Endothelial cell of umbilical vein (primary cell): ENCODE results near the gene MRPL34. TPM values are rescaled to one million over a fixed set of nuclear protein-coding genes. Genes with fewer than 3 reads are reported as not detected.
A peak's percentile ranks its signal among the peaks of the same experiment; 100 is the strongest.

ENCODE experiments used
- BruUV-seq: library from RNA; stranded (reverse); fragments of 400-500 nt; replicated peaks from 2 replicates; lab custom pipeline; 2021; lab: Mats Ljungman, UMichigan
- CTCF ChIA-PET: fragments of 300-600, 350-600 bp; sonication (Branson Sonifier 250); formaldehyde crosslinking; loops from one replicate; lab custom pipeline; 2021; ENCODE audit warnings: antibody characterized with exemption, inconsistent platforms; lab: Charles Lee
- POLR2A ChIA-PET: fragments of 300-600, 350-600 bp; sonication (Branson Sonifier 250); formaldehyde crosslinking; loops from one replicate; lab custom pipeline; 2021; ENCODE audit warnings: antibody characterized with exemption, inconsistent platforms; lab: Charles Lee
- DNase-seq: peaks from one replicate; pipeline ENCODE4 v3.0.0-alpha.2; 2011; ENCODE audit warnings: low read depth, low spot score
- FAIRE-seq: peaks from 2 replicates; lab custom pipeline; 2011; peaks lifted over from hg19 to GRCh38; lab: Jason Lieb, UNC
- H2AFZ ChIP-seq: 2 replicates; pipeline ENCODE4 v1.6.0; 2012; ENCODE audit warnings: low read depth, low read length, control low read depth, inconsistent platforms
- H3K27ac ChIP-seq: 2 replicates; pipeline ENCODE4 v1.5.1; 2011; ENCODE audit warnings: low read depth, mild to moderate bottlenecking, control low read depth, low read length, moderate library complexity; ENCODE audit not compliant: insufficient read depth
- H3K27me3 ChIP-seq, 2 experiments: 2 replicates each; pipeline versions ENCODE4 v1.6.0 to v1.6.1; 2011; ENCODE audit warnings: low read length in 2 of 2, mixed read lengths in 1 of 2; ENCODE audit not compliant: control insufficient read depth in 2 of 2, insufficient read depth in 2 of 2
- H3K36me3 ChIP-seq, 2 experiments: 2 replicates in 1 of 2; 3 replicates in 1 of 2; pipeline ENCODE4 v1.5.1; 2011; ENCODE audit warnings: low read length in 2 of 2, mild to moderate bottlenecking in 1 of 2, moderate library complexity in 1 of 2; ENCODE audit not compliant: control insufficient read depth in 2 of 2, insufficient read depth in 2 of 2; ENCODE audit errors: extremely low read depth in 1 of 2
- H3K4me1 ChIP-seq: 3 replicates; pipeline ENCODE4 v1.5.1; 2011; ENCODE audit warnings: mild to moderate bottlenecking, low read length; ENCODE audit not compliant: control insufficient read depth, insufficient read depth; ENCODE audit errors: extremely low read depth
- H3K4me2 ChIP-seq: 2 replicates; pipeline ENCODE4 v1.6.1; 2011; ENCODE audit warnings: low read length, control low read depth, mixed read lengths; ENCODE audit not compliant: insufficient read depth
- H3K4me3 ChIP-seq, 3 experiments: fragments of 200-600 bp in 1 of 3; sonication (generic), shearing (Covaris generic) in 1 of 3; replicated peaks in 1 of 3; 2 replicates each; pipeline ENCODE4 v1.5.1; 2011 to 2016; ENCODE audit warnings: control low read depth in 3 of 3, low read length in 3 of 3, mild to moderate bottlenecking in 2 of 3, inconsistent platforms in 1 of 3, low read depth in 1 of 3, moderate library complexity in 1 of 3; ENCODE audit not compliant: insufficient read depth in 1 of 3
- H3K79me2 ChIP-seq: 2 replicates; pipeline ENCODE4 v1.6.0; 2012; ENCODE audit warnings: low read length, inconsistent platforms; ENCODE audit not compliant: control insufficient read depth, insufficient read depth
- H3K9ac ChIP-seq: replicated peaks from 2 replicates; pipeline ENCODE3; 2011; ENCODE audit warnings: low read length, control low read depth; ENCODE audit not compliant: insufficient read depth; ENCODE audit errors: extremely low read depth
- H3K9me1 ChIP-seq: replicated peaks from 3 replicates; pipeline ENCODE4 v1.6.0; 2011; ENCODE audit warnings: mild to moderate bottlenecking, low read length; ENCODE audit not compliant: control insufficient read depth, insufficient read depth; ENCODE audit errors: extremely low read depth
- H3K9me3 ChIP-seq: replicated peaks from 2 replicates; pipeline ENCODE4 v1.5.1; 2012; ENCODE audit warnings: low read length, inconsistent platforms; ENCODE audit not compliant: control insufficient read depth, insufficient read depth
- H4K20me1 ChIP-seq: replicated peaks from 2 replicates; pipeline ENCODE3; 2011; ENCODE audit warnings: mild to moderate bottlenecking, low read length; ENCODE audit not compliant: control insufficient read depth, insufficient read depth; ENCODE audit errors: extremely low read depth
- EZH2 ChIP-seq: IDR thresholded peaks from 2 replicates; pipeline ENCODE4 v1.6.1; 2012; ENCODE audit warnings: borderline replicate concordance, low read depth, mild to moderate bottlenecking, moderate library complexity, low read length, inconsistent platforms; ENCODE audit not compliant: severe bottlenecking
- FOS ChIP-seq: IDR thresholded peaks from 2 replicates; pipeline ENCODE4 v1.6.1; 2011; ENCODE audit warnings: mild to moderate bottlenecking, low read length, moderate library complexity, borderline replicate concordance; ENCODE audit not compliant: insufficient read depth
- GATA2 ChIP-seq: IDR thresholded peaks from 2 replicates; pipeline ENCODE4 v1.7.0; 2011; ENCODE audit warnings: low read depth, mild to moderate bottlenecking, moderate library complexity, mixed read lengths, low read length; ENCODE audit not compliant: insufficient read length, insufficient read depth
- JUN ChIP-seq: IDR thresholded peaks from 2 replicates; pipeline ENCODE4 v1.6.1; 2011; ENCODE audit warnings: borderline replicate concordance, low read depth; ENCODE audit not compliant: insufficient read length, insufficient read depth
- MYC ChIP-seq: IDR thresholded peaks from one replicate; pipeline ENCODE4 v1.6.1; 2011; ENCODE audit warnings: mild to moderate bottlenecking, low read depth, low read length
- POLR2A ChIP-seq: IDR thresholded peaks from 2 replicates; pipeline ENCODE4 v1.6.1; 2012; ENCODE audit warnings: low read depth, mild to moderate bottlenecking, control low read depth, low read length
- POLR2AphosphoS5 ChIP-seq: IDR thresholded peaks from 2 replicates; pipeline ENCODE4 v1.6.1; 2012; ENCODE audit warnings: low read depth, mild to moderate bottlenecking, control low read depth, low read length, moderate library complexity; ENCODE audit not compliant: insufficient read depth
- dilution Hi-C: fragments of 300-500 bp; cut with MboI; formaldehyde crosslinking; loops from one replicate; pipeline ENCODE4 v1.15.0; 2019; ENCODE audit warnings: low sequenced_read_pairs; ENCODE audit not compliant: extremely low pct_ligation_motif_present
- intact Hi-C: fragments of 100-400 bp; cut with micrococcal nuclease; formaldehyde crosslinking; loops from one replicate; pipeline ENCODE4 v1.10.0; 2022
- polyA plus RNA-seq, 4 experiments: library from polyadenylated mRNA; depleted of rRNA in 3 of 4; stranded (reverse) in 3 of 4; unstranded in 1 of 4; fragments of >200 nt; gene quantifications; 2 replicates each; pipeline versions ENCODE4 v1.2.1 to v1.2.3, GENCODE V29; 2011 to 2012; ENCODE audit warnings: missing spikeins in 1 of 4
- total RNA-seq: library from RNA; stranded (reverse); gene quantifications from 2 replicates; pipeline ENCODE4 v1.2.3, GENCODE V29; 2021
- TF ChIP-seq, protein P1 (sequence below): IDR thresholded peaks from 2 replicates; pipeline ENCODE4 v1.6.1; 2011; ENCODE audit not compliant: insufficient read depth, insufficient read length
- TF ChIP-seq, protein P2 (sequence below), 2 donors: IDR thresholded peaks; 1 replicate in 1 of 2; 2 replicates in 1 of 2; pipeline ENCODE4 v1.5.1; 2011; ENCODE audit warnings: low read length in 2 of 2, mild to moderate bottlenecking in 2 of 2, moderate library complexity in 2 of 2, control low read depth in 1 of 2, inconsistent platforms in 1 of 2, low read depth in 1 of 2; ENCODE audit not compliant: insufficient read depth in 1 of 2; ENCODE audit errors: extremely low read depth in 1 of 2

The MRPL34 gene
- total and polyA plus RNA-seq, 2 donors (not counting 3 experiments of a cell fraction or from before 2014, with no cell fraction given) = 45.5 to 55.7 TPM

DNA sequence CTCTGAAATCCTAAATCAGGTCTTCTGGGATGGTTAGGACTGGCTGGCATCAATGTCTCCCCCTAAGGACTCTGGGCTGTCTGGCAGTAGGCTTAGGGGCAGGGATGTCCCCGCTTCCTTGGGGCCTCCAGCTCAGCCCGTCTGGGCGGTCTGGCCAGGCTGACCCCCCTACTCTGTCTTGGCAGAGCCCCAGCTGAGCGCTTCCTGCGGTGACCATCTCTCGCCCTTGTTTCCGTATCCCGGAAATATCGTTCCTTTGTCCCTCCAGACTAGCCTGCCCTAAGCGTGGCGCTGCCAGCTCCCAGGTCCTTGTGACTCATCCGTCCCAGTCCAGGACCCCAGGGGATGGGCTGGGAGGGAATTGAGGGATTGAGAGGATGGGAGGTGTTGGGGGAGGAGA is 43.0 kb downstream of the MRPL34 start:
- peak overlapping the region; percentile 63 for H3K27ac ChIP-seq
- no peak overlapping the region for H3K4me3 ChIP-seq
- peaks cover 38% of the 10 kb centered on the region for H3K4me1 ChIP-seq
- peak overlapping the region; percentile 20 for H3K4me2 ChIP-seq
- POLR2A ChIA-PET = no interaction called here
- BruUV-seq = no TSS peak
- H3K9ac ChIP-seq = no peak overlapping the region
- dilution Hi-C loops = no loop called here
- no peaks in the 10 kb centered on the region for H3K9me1 ChIP-seq
- intact Hi-C loops = no loop called here
- peak; percentile 97 for FAIRE-seq
- CTCF ChIA-PET = interaction anchor here (1.6 to 7.0 kb wide), 3 partner anchors 31 to 43 kb away, joined by 3 to 180 read pairs (median 12); no protein-coding TSS in a partner anchor
- no peaks in the 10 kb centered on the region for H3K27me3 ChIP-seq
- no peaks in the 10 kb centered on the region for H3K36me3 ChIP-seq
- H4K20me1 ChIP-seq = no peaks in the 10 kb centered on the region
- TF ChIP-seq GATA2 (peak; percentile 34), FOS (peak; percentile 86), MYC (peak; percentile 31), JUN (peak; percentile 62), POLR2AphosphoS5 (peak; percentile 92), EZH2 (no peak), POLR2A (peak; percentile 48)
- TF ChIP-seq, protein P1, sequence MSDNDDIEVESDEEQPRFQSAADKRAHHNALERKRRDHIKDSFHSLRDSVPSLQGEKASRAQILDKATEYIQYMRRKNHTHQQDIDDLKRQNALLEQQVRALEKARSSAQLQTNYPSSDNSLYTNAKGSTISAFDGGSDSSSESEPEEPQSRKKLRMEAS = no peak
- TF ChIP-seq, protein P2, sequence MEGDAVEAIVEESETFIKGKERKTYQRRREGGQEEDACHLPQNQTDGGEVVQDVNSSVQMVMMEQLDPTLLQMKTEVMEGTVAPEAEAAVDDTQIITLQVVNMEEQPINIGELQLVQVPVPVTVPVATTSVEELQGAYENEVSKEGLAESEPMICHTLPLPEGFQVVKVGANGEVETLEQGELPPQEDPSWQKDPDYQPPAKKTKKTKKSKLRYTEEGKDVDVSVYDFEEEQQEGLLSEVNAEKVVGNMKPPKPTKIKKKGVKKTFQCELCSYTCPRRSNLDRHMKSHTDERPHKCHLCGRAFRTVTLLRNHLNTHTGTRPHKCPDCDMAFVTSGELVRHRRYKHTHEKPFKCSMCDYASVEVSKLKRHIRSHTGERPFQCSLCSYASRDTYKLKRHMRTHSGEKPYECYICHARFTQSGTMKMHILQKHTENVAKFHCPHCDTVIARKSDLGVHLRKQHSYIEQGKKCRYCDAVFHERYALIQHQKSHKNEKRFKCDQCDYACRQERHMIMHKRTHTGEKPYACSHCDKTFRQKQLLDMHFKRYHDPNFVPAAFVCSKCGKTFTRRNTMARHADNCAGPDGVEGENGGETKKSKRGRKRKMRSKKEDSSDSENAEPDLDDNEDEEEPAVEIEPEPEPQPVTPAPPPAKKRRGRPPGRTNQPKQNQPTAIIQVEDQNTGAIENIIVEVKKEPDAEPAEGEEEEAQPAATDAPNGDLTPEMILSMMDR (IDR thresholded peaks at IDR 0.05; ENCODE audit: extremely low read depth in 1 of 2, insufficient read depth in 1 of 2, low read depth in 1 of 2, low read length in 2 of 2) = no peak
- H2AFZ ChIP-seq = no peak overlapping the region
- H3K79me2 ChIP-seq = no peaks in the 10 kb centered on the region
- DNase-seq = peak; percentile 92
- H3K9me3 ChIP-seq = no peaks in the 10 kb centered on the region
